HepG2 (cell line): ENCODE results near the gene ARHGAP5. TPM values are rescaled to one million over a fixed set of nuclear protein-coding genes. Genes with fewer than 3 reads are reported as not detected.

Experiments used
- ATM ChIP-seq: fragments of 450-650 bp; IDR thresholded peaks from 2 replicates; pipeline ENCODE4 v1.7.1; 2017; ENCODE audit warnings: mild to moderate bottlenecking, borderline replicate concordance
- IRF9 ChIP-seq: sonication (generic); formaldehyde crosslinking; IDR thresholded peaks from 2 replicates; pipeline ENCODE4 v1.8.0; 2022; ENCODE audit warnings: missing genetic modification reagents, mild to moderate bottlenecking, borderline replicate concordance
- JUN ChIP-seq: sonication (generic); formaldehyde crosslinking; IDR thresholded peaks from 2 replicates; pipeline ENCODE4 v1.4.0; 2020; ENCODE audit warnings: mild to moderate bottlenecking, missing genetic modification reagents
- MZF1 ChIP-seq: sonication (generic); formaldehyde crosslinking; IDR thresholded peaks from 2 replicates; pipeline ENCODE4 v1.8.1; 2023; ENCODE audit warnings: mild to moderate bottlenecking, missing genetic modification reagents, borderline replicate concordance
- NPAS2 ChIP-seq: sonication (generic); formaldehyde crosslinking; IDR thresholded peaks from 2 replicates; pipeline ENCODE4 v1.8.0; 2022; ENCODE audit warnings: mild to moderate bottlenecking, missing genetic modification reagents, borderline replicate concordance
- NR2F6 ChIP-seq, 2 experiments: IDR thresholded peaks; 2 replicates each; pipeline ENCODE4 v1.6.1; 2016; ENCODE audit warnings: antibody characterized with exemption in 1 of 2, mild to moderate bottlenecking in 1 of 2
- PAXIP1 ChIP-seq: sonication (generic); formaldehyde crosslinking; conservative IDR thresholded peaks from 2 replicates; pipeline ENCODE4 v1.4.0; 2020; ENCODE audit warnings: mild to moderate bottlenecking, missing genetic modification reagents, moderate library complexity
- SSRP1 ChIP-seq: IDR thresholded peaks from 2 replicates; pipeline ENCODE4 v1.6.1; 2016; ENCODE audit warnings: control low read depth
- TRIM22 ChIP-seq: fragments of 450-650 bp; IDR thresholded peaks from 2 replicates; pipeline ENCODE4 v1.6.1; 2017
- U2AF1 ChIP-seq: fragments of 200-400 bp; formaldehyde crosslinking; optimal IDR thresholded peaks from 2 replicates; pipeline ENCODE3; 2017; ENCODE audit warnings: mild to moderate bottlenecking, low read depth, low read length
- ZBTB34 ChIP-seq: sonication (generic); formaldehyde crosslinking; IDR thresholded peaks from 2 replicates; pipeline ENCODE4 v1.8.0; 2022; ENCODE audit warnings: mild to moderate bottlenecking, missing genetic modification reagents
- ZBTB7B ChIP-seq: sonication (generic); formaldehyde crosslinking; IDR thresholded peaks from 2 replicates; pipeline ENCODE4 v1.4.0; 2020; ENCODE audit warnings: missing genetic modification reagents
- ZNF224 ChIP-seq: sonication (generic); formaldehyde crosslinking; IDR thresholded peaks from 2 replicates; pipeline ENCODE4 v1.5.0; 2020; ENCODE audit warnings: mild to moderate bottlenecking, missing genetic modification reagents
- ZNF296 ChIP-seq: sonication (generic); formaldehyde crosslinking; conservative IDR thresholded peaks from 2 replicates; pipeline ENCODE4 v1.5.0; 2020; ENCODE audit warnings: mild to moderate bottlenecking, missing genetic modification reagents
- ZNF501 ChIP-seq: sonication (generic); formaldehyde crosslinking; IDR thresholded peaks from 2 replicates; pipeline ENCODE4 v1.5.1; 2020; ENCODE audit warnings: mild to moderate bottlenecking, moderate library complexity, missing genetic modification reagents
- ZNF550 ChIP-seq: sonication (generic); formaldehyde crosslinking; IDR thresholded peaks from 2 replicates; pipeline ENCODE4 v1.4.0; 2020; ENCODE audit warnings: mild to moderate bottlenecking, missing genetic modification reagents, borderline replicate concordance
- ZNF709 ChIP-seq: sonication (generic); formaldehyde crosslinking; IDR thresholded peaks from 2 replicates; pipeline ENCODE4 v1.5.0; 2020; ENCODE audit warnings: mild to moderate bottlenecking, missing genetic modification reagents
- ZNF710 ChIP-seq: sonication (generic); formaldehyde crosslinking; IDR thresholded peaks from 2 replicates; pipeline ENCODE4 v1.5.0; 2020; ENCODE audit warnings: mild to moderate bottlenecking, missing genetic modification reagents, borderline replicate concordance
- polyA plus RNA-seq, 8 experiments: library from polyadenylated mRNA; depleted of rRNA in 3 of 8; stranded (reverse) in 7 of 8; unstranded in 1 of 8; fragments of >200 nt; fragmentation: Illumina TruSeq in 4 of 8; extraction: Trizol in 4 of 8; gene quantifications; 2 replicates each; pipeline versions ENCODE4 v1.2.1 to v1.2.3, GENCODE V29; 2011 to 2016; ENCODE audit warnings: low read depth in 4 of 8, missing spikeins in 1 of 8, mixed read lengths in 1 of 8; ENCODE audit not compliant: insufficient read depth in 1 of 8
- total RNA-seq, 5 experiments: library from RNA; depleted of rRNA; stranded (reverse); fragments of >200 nt; fragmentation: Illumina TruSeq; extraction: Trizol; gene quantifications; 2 replicates each; pipeline ENCODE4 v1.2.3, GENCODE V29; 2016; ENCODE audit warnings: low read depth in 1 of 5

Gene ARHGAP5
- total and polyA plus RNA-seq, 2 of the 13 experiments (the other 11 are each of a cell fraction or from before 2014, with no cell fraction given) = 33.7 to 144 TPM

GRCh38 chr14:32202998-32203882, 126.1 kb downstream of the ARHGAP5 start, which contains the start of gene RNU6-8 (continued):
- TF ChIP-seq ZBTB34 (CRISPR knock-in tag) = peak; percentile 86
- TF ChIP-seq JUN (CRISPR knock-in tag) = peak; percentile 79
- TF ChIP-seq ZNF296 (CRISPR knock-in tag) = 0 out of 2 replicates have a peak, but pooled peaks have one; percentile 73
- 0 out of 2 replicates have a peak, but pooled peaks have one; percentile 78 for TF ChIP-seq ZNF224 (CRISPR knock-in tag)
- TF ChIP-seq SSRP1 (CRISPR knock-in tag) = peak; percentile 100
- 0 out of 2 replicates have a peak, but pooled peaks have one; percentile 31 for TF ChIP-seq ZNF550 (CRISPR knock-in tag)
- TF ChIP-seq MZF1 (CRISPR knock-in tag) = peak; percentile 38; the same call in 1 of the 2 replicates
- TF ChIP-seq PAXIP1 (CRISPR knock-in tag) = peak; percentile 61
- peak; percentile 98 for TF ChIP-seq ZNF709
- peak; percentile 98 for TF ChIP-seq ZBTB7B (CRISPR knock-in tag)
- TF ChIP-seq IRF9 (CRISPR knock-in tag) = peak; percentile 90; the same call in 1 of the 2 replicates
- TF ChIP-seq ZNF501 (CRISPR knock-in tag) = peak; percentile 99
- TF ChIP-seq TRIM22 = no peak
- TF ChIP-seq NPAS2 (CRISPR knock-in tag) = peak; percentile 59; the same call in 1 of the 2 replicates
- peak; percentile 87 for TF ChIP-seq U2AF1
- peak; percentile 55 for TF ChIP-seq NR2F6 (IDR thresholded peaks at IDR 0.05)
- TF ChIP-seq NR2F6 (CRISPR knock-in tag; IDR thresholded peaks at IDR 0.05) = peak; percentile 61; the same call in 1 of the 2 replicates
- peak; percentile 80 for TF ChIP-seq ZNF710 (CRISPR knock-in tag)
- no peak for TF ChIP-seq ATM
